Astrocyte (in vitro differentiated cells and primary cell): ENCODE data around the gene MBOAT7.

Experiments
- EZH2 ChIP-seq: IDR thresholded peaks from 2 replicates; pipeline ENCODE4 v1.6.1; 2012; ENCODE audit warnings: mild to moderate bottlenecking, low read length, inconsistent platforms; ENCODE audit not compliant: insufficient read depth
- TF ChIP-seq, protein P1 (sequence below): IDR thresholded peaks from 2 replicates; pipeline ENCODE4 v1.5.1; 2011; ENCODE audit warnings: low read depth, mild to moderate bottlenecking, inconsistent platforms, low read length, moderate library complexity; ENCODE audit not compliant: insufficient read depth

DNA sequence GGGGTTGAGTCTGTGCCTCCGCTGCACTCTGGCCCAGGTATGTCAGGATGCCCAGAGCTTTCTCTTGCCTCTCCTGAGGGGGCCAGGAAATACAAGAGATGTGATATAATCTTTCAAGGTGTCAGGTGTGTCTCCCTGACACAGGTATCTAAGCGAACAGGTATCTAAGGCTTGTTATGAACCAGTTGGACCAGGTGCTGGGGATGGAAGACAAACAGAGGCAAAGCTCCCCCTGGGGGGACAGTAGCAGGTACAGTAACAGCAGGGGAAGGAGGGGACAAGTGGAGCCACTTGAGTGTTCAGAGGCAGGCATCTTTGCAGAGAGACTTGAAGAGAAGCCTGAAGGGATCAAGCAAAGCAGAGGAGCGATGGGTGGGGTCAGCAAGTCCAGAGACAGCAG, 32.4 kb downstream of the MBOAT7 start:
- TF ChIP-seq, protein P1, sequence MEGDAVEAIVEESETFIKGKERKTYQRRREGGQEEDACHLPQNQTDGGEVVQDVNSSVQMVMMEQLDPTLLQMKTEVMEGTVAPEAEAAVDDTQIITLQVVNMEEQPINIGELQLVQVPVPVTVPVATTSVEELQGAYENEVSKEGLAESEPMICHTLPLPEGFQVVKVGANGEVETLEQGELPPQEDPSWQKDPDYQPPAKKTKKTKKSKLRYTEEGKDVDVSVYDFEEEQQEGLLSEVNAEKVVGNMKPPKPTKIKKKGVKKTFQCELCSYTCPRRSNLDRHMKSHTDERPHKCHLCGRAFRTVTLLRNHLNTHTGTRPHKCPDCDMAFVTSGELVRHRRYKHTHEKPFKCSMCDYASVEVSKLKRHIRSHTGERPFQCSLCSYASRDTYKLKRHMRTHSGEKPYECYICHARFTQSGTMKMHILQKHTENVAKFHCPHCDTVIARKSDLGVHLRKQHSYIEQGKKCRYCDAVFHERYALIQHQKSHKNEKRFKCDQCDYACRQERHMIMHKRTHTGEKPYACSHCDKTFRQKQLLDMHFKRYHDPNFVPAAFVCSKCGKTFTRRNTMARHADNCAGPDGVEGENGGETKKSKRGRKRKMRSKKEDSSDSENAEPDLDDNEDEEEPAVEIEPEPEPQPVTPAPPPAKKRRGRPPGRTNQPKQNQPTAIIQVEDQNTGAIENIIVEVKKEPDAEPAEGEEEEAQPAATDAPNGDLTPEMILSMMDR, result no peak
- TF ChIP-seq EZH2, result no peak
